Hair follicle dermal papilla cell (primary cell): Measurements from ENCODE around the gene ZNF586. TPM values are rescaled to one million over a fixed set of nuclear protein-coding genes. Genes with fewer than 3 reads are reported as not detected.

ENCODE experiments used
- total RNA-seq: library from RNA; depleted of rRNA; stranded (reverse); fragments of >200 nt; gene quantifications from 2 replicates; pipeline ENCODE4 v1.2.3, GENCODE V29; 2012

The ZNF586 gene
- total RNA-seq, result 15.3 and 17.0 TPM in 2 replicates

GRCh38 chr19:57769345-57770131, at the start of gene ZNF586:
ZNF586 (plus strand) TSS chr19:57769676; CDS start chr19:57769843, 167 bp downstream.

GRCh38 chr19:57746580-57747471, 22.6 kb upstream of the ZNF586 start, which contains the start of gene ZNF776:
ZNF776 (plus strand) TSS chr19:57746815; CDS start chr19:57747059, 244 bp downstream.

DNA sequence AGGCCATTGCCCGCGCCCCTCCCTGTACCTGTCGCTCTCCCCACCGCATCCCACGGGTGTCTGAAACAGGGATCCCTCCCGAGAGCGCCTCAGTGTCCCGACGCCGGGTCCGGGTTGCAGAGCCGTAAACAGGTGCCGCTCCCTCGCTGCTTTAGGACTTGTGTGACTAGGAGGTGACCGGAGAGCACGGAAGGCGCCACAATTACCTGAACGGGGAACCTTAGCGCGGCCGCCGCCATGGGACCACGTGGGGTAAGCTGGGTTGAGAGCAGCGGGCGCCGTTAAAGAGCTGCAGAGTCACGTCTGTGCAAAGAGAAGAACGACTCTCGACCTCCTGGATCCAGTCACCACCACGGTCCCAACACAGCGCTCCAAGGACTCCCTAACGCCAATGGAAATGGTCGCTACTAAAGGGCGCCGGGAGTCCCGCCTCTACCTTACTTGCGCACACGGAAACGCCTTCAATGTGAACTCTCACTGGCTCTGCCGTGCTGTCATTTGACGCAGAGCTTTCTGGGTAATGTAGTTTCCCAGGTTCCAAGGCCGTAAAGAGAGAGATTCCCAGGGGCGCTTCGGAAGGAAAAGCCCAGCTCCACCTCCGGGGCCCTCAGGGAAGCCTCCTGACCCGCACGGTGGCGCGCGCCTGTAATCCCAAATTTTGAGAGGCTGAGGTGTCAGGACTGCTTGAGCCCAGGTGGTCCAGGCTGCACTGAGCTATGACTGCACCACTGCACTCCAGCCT, 45.2 kb downstream of the ZNF586 start, which contains the start of gene ZNF552:
TSS of gene ZNF552 (minus strand) at position 409 of the 742 bp plus-strand sequence. CDS start at position 239, 170 bp downstream.

GRCh38 chr19:57830071-57830602, 60.7 kb downstream of the ZNF586 start, which contains the start of gene ZNF587B:
ZNF587B (plus strand) TSS chr19:57830299; CDS start chr19:57830529, 230 bp downstream.

Other genes starting within 250 kb of the ZNF586 start
- 7.0 and 8.8 TPM in 2 replicates for gene ZNF549, start 242.3 kb upstream of the ZNF586 start, total RNA-seq
- 7.3 and 9.4 TPM in 2 replicates for gene ZNF550, start 209.8 kb upstream of the ZNF586 start, total RNA-seq
- gene ZNF416, start 190.8 kb upstream of the ZNF586 start, total RNA-seq, result 11.2 and 11.3 TPM in 2 replicates
- 11.5 and 13.8 TPM in 2 replicates for gene ZIK1, start 185.5 kb upstream of the ZNF586 start, total RNA-seq
- gene ZNF530, start 169.8 kb upstream of the ZNF586 start, total RNA-seq, result 3.8 and 5.0 TPM in 2 replicates
- gene ZNF134, start 155.4 kb upstream of the ZNF586 start, total RNA-seq, result 33.9 and 40.4 TPM in 2 replicates
- gene ZNF211, start 136.5 kb upstream of the ZNF586 start, total RNA-seq, result 9.2 and 9.6 TPM in 2 replicates
- gene ZSCAN4, start 100.7 kb upstream of the ZNF586 start, total RNA-seq, result not detected in 2 replicates
- gene ZNF551, start 87.7 kb upstream of the ZNF586 start, total RNA-seq, result 12.6 and 13.6 TPM in 2 replicates
- gene ZNF154, start 60.5 kb upstream of the ZNF586 start, total RNA-seq, result 6.0 and 7.6 TPM in 2 replicates
- gene ZNF671, start 42.1 kb upstream of the ZNF586 start, total RNA-seq, result 9.6 and 10.1 TPM in 2 replicates
- 16.0 and 19.5 TPM in 2 replicates for gene ZNF776, start 22.9 kb upstream of the ZNF586 start, total RNA-seq
- 4.5 and 6.0 TPM in 2 replicates for gene ZNF552, start 45.2 kb downstream of the ZNF586 start, total RNA-seq
- gene ZNF587B, start 60.6 kb downstream of the ZNF586 start, total RNA-seq, result 25.1 and 29.4 TPM in 2 replicates
- 34.4 and 52.9 TPM in 2 replicates for gene ZNF587, start 80.2 kb downstream of the ZNF586 start, total RNA-seq
- gene ZNF814, start 119.4 kb downstream of the ZNF586 start, total RNA-seq, result 9.1 and 13.6 TPM in 2 replicates
- gene ZNF417, start 146.9 kb downstream of the ZNF586 start, total RNA-seq, result 17.0 and 21.9 TPM in 2 replicates
- gene ZNF418, start 165.7 kb downstream of the ZNF586 start, total RNA-seq, result 3.9 and 6.3 TPM in 2 replicates
- gene ZNF256, start 178.0 kb downstream of the ZNF586 start, total RNA-seq, result 5.3 and 7.5 TPM in 2 replicates
- not detected in 2 replicates for gene C19orf18, start 204.9 kb downstream of the ZNF586 start, total RNA-seq
- 19.5 and 25.9 TPM in 2 replicates for gene ZNF606, start 233.1 kb downstream of the ZNF586 start, total RNA-seq